Measurements from ENCODE around the gene BCL2L15. TPM values are rescaled to one million over a fixed set of nuclear protein-coding genes. Genes with fewer than 3 reads are reported as not detected.

The BCL2L15 gene
- total and polyA plus RNA-seq, 4 donors, result 0.04 to 0.70 (median 0.11) TPM

GRCh38 chr1:113935970-113936369 is 48.6 kb upstream of the BCL2L15 start:
- Histone ChIP-seq H3K27ac (ENCODE audit: low read depth in 1 of 2, low read length in 2 of 2) (no peak overlapping the region), H3K9me3 (ENCODE audit: control insufficient read depth in 4 of 4, low read length in 3 of 4) (no peaks in the 10 kb centered on the region), H3K4me3 (ENCODE audit: low read depth in 1 of 3, low read length in 3 of 3) (no peak overlapping the region), H3K9ac (ENCODE audit: low read depth in 1 of 2, low read length in 2 of 2) (no peak overlapping the region), H3K27me3 (ENCODE audit: control insufficient read depth in 4 of 4, insufficient read depth in 4 of 4, low read length in 3 of 4) (no peaks in the 10 kb centered on the region), H3K36me3 (ENCODE audit: control insufficient read depth in 4 of 4, insufficient read depth in 3 of 4, low read depth in 1 of 4, low read length in 3 of 4) (peaks cover 0 to 7% (median 2%) of the 10 kb centered on the region in 4 donors), H3K4me1 (ENCODE audit: control insufficient read depth in 4 of 4, insufficient read depth in 4 of 4, low read length in 3 of 4) (peaks cover 9 to 43% (median 35%) of the 10 kb centered on the region in 4 donors)
- DNase-seq (ENCODE audit: low spot score), result no peak
- no peak for TF ChIP-seq HNF4G (IDR thresholded peaks at IDR 0.05)
- TF ChIP-seq HNF4A (conservative IDR thresholded peaks at IDR 0.05), result no peak
- no peak for TF ChIP-seq MAX (IDR thresholded peaks at IDR 0.05)
- no peak for TF ChIP-seq FOXA2 (IDR thresholded peaks at IDR 0.05)
- TF ChIP-seq GABPA (IDR thresholded peaks at IDR 0.05 in 1 of 2, conservative IDR thresholded peaks at IDR 0.05 in 1 of 2), result no peak
- no peak for TF ChIP-seq YY1 (IDR thresholded peaks at IDR 0.05)
- no peak for TF ChIP-seq CTCF (IDR thresholded peaks at IDR 0.05; ENCODE audit: low read depth, low read length, missing input control)
- TF ChIP-seq ATF3 (IDR thresholded peaks at IDR 0.05), result no peak
- no peak for TF ChIP-seq FOXA1 (IDR thresholded peaks at IDR 0.05)
- no peak for TF ChIP-seq RXRA (IDR thresholded peaks at IDR 0.05)
- no peak for TF ChIP-seq EGR1 (IDR thresholded peaks at IDR 0.05; ENCODE audit: low read depth in 2 of 2)
- TF ChIP-seq SP1 (IDR thresholded peaks at IDR 0.05), result no peak
- TF ChIP-seq ZBTB33 (IDR thresholded peaks at IDR 0.05), result no peak
- no peak for TF ChIP-seq NR2F2 (IDR thresholded peaks at IDR 0.05)
- TF ChIP-seq JUND (IDR thresholded peaks at IDR 0.05), result no peak
- no peak for TF ChIP-seq RAD21 (IDR thresholded peaks at IDR 0.05)
- 90% methylated on average over 1 of the region's 1 CpG for WGBS

- TF ChIP-seq REST (IDR thresholded peaks at IDR 0.05), result no peak
- TF ChIP-seq NR2F2 (IDR thresholded peaks at IDR 0.05), result no peak
- no peak for TF ChIP-seq SP1 (IDR thresholded peaks at IDR 0.05)
- WGBS, result 91% methylated on average over 1 of the region's 1 CpG
- Histone ChIP-seq H3K27ac (ENCODE audit: low read depth in 1 of 2, low read length in 2 of 2) (no peak overlapping the region), H3K9ac (ENCODE audit: low read depth in 1 of 2, low read length in 2 of 2) (no peak overlapping the region), H3K36me3 (ENCODE audit: control insufficient read depth in 4 of 4, insufficient read depth in 3 of 4, low read depth in 1 of 4, low read length in 3 of 4) (no peaks in the 10 kb centered on the region), H3K4me1 (ENCODE audit: control insufficient read depth in 4 of 4, insufficient read depth in 4 of 4, low read length in 3 of 4) (peaks cover 12 to 46% (median 40%) of the 10 kb centered on the region in 4 donors), H3K9me3 (ENCODE audit: control insufficient read depth in 4 of 4, low read length in 3 of 4) (no peaks in the 10 kb centered on the region), H3K27me3 (ENCODE audit: control insufficient read depth in 4 of 4, insufficient read depth in 4 of 4, low read length in 3 of 4) (no peaks in the 10 kb centered on the region), H3K4me3 (ENCODE audit: low read depth in 1 of 3, low read length in 3 of 3) (no peak overlapping the region)
- no peak for DNase-seq (ENCODE audit: low spot score)
These were observed 47.8 kb upstream of the BCL2L15 start for GRCh38 chr1:113935176-113935575.

All from liver (tissue), 9 donors.